Loucy (cell line): Measurements from ENCODE around the gene GFER.

ENCODE experiments used
- H2AFZ ChIP-seq: fragments of 200-600 bp; sonication (generic); 2 replicates; pipeline ENCODE4 v1.6.0; 2016; ENCODE audit warnings: antibody characterized with exemption, mild to moderate bottlenecking, low read length, moderate library complexity
- H3F3A ChIP-seq: fragments of 200-600 bp; 2 replicates; pipeline ENCODE4 v1.6.0; 2016; ENCODE audit warnings: antibody characterized with exemption, low read depth, mild to moderate bottlenecking
- H3K27me3 ChIP-seq: fragments of 200-600 bp; sonication (generic); 2 replicates; pipeline ENCODE4 v1.6.1; 2014; ENCODE audit warnings: low read length, mild to moderate bottlenecking; ENCODE audit not compliant: insufficient read depth, poor library complexity, severe bottlenecking
- H3K36me3 ChIP-seq: fragments of 200-600 bp; sonication (generic); 2 replicates; pipeline ENCODE4 v1.6.1; 2016; ENCODE audit warnings: low read length; ENCODE audit not compliant: insufficient read depth
- H3K4me1 ChIP-seq: fragments of 200-600 bp; sonication (generic); 2 replicates; pipeline ENCODE4 v1.5.1; 2014; ENCODE audit warnings: low read length, mild to moderate bottlenecking; ENCODE audit not compliant: insufficient read depth, poor library complexity, severe bottlenecking
- H3K4me2 ChIP-seq: fragments of 200-600 bp; sonication (generic); 2 replicates; pipeline ENCODE4 v1.6.0; 2014; ENCODE audit warnings: antibody characterized with exemption, low read length, low read depth, mild to moderate bottlenecking; ENCODE audit not compliant: poor library complexity, severe bottlenecking
- H3K4me3 ChIP-seq: fragments of 200-600 bp; sonication (generic); 2 replicates; pipeline ENCODE4 v1.5.1; 2014; ENCODE audit warnings: low read length, mild to moderate bottlenecking, mixed read lengths; ENCODE audit not compliant: poor library complexity, severe bottlenecking
- H3K79me2 ChIP-seq: fragments of 200-600 bp; sonication (generic); 2 replicates; pipeline ENCODE4 v1.6.1; 2014; ENCODE audit warnings: low read length; ENCODE audit not compliant: insufficient read depth
- H3K9ac ChIP-seq: fragments of 200-600 bp; sonication (generic); 2 replicates; pipeline ENCODE4 v1.6.0; 2014; ENCODE audit warnings: mild to moderate bottlenecking, low read depth, low read length, moderate library complexity; ENCODE audit not compliant: poor library complexity, severe bottlenecking
- H3K9me2 ChIP-seq: fragments of 200-600 bp; sonication (generic); replicated peaks from 2 replicates; pipeline ENCODE4 v1.6.1; 2016; ENCODE audit warnings: low read depth, low read length, mixed read lengths
- H3K9me3 ChIP-seq: fragments of 200-600 bp; sonication (generic); 2 replicates; pipeline ENCODE4 v1.6.1; 2014; ENCODE audit warnings: mild to moderate bottlenecking, antibody characterized with exemption, low read length, low read depth; ENCODE audit not compliant: insufficient read depth
- H4K20me1 ChIP-seq: fragments of 200-600 bp; sonication (generic); 2 replicates; pipeline ENCODE4 v1.6.0; 2014; ENCODE audit warnings: antibody characterized with exemption, low read length, mild to moderate bottlenecking; ENCODE audit not compliant: insufficient read depth, poor library complexity, severe bottlenecking
- CTCF ChIP-seq: fragments of 200-600 bp; sonication (generic); conservative IDR thresholded peaks from 2 replicates; pipeline ENCODE4 v1.5.1; 2014; ENCODE audit warnings: mild to moderate bottlenecking, antibody characterized with exemption, low read length
- EZH2phosphoT487 ChIP-seq: fragments of 200-600 bp; IDR thresholded peaks from 2 replicates; pipeline ENCODE4 v1.6.1; 2018; ENCODE audit warnings: antibody characterized with exemption, mild to moderate bottlenecking, moderate library complexity, borderline replicate concordance

Gene GFER

GRCh38 chr16:1958715-1959268 is 25.2 kb upstream of the GFER start:
- H3K4me2 ChIP-seq = peak overlapping the region; percentile 18
- H3K36me3 ChIP-seq = peaks cover 16% of the 10 kb centered on the region; the same call in 1 of the 2 replicates
- H3K9me2 ChIP-seq = no peaks in the 10 kb centered on the region
- H3F3A ChIP-seq = peaks cover 9% of the 10 kb centered on the region; the same call in 1 of the 2 replicates
- no peaks in the 10 kb centered on the region for H3K27me3 ChIP-seq
- peak overlapping the region; percentile 92 for H2AFZ ChIP-seq
- H3K4me3 ChIP-seq = peak overlapping the region; percentile 84
- H3K9me3 ChIP-seq = no peaks in the 10 kb centered on the region
- peaks cover 33% of the 10 kb centered on the region for H3K79me2 ChIP-seq
- H4K20me1 ChIP-seq = peaks cover 22% of the 10 kb centered on the region
- H3K9ac ChIP-seq = peak overlapping the region; percentile 85
- TF ChIP-seq CTCF (no peak), EZH2phosphoT487 (no peak)
- H3K4me1 ChIP-seq = peaks cover 4% of the 10 kb centered on the region

- Histone ChIP-seq H3F3A (peaks cover 9% of the 10 kb centered on the region; the same call in 1 of the 2 replicates), H3K9me3 (no peaks in the 10 kb centered on the region), H3K9me2 (no peaks in the 10 kb centered on the region), H3K79me2 (peaks cover 40% of the 10 kb centered on the region), H4K20me1 (peaks cover 28% of the 10 kb centered on the region), H3K36me3 (peaks cover 16% of the 10 kb centered on the region; the same call in 1 of the 2 replicates), H3K27me3 (peaks cover 6% of the 10 kb centered on the region), H2AFZ (peak within 1 kb of the TSS; percentile 92), H3K4me1 (peaks cover 6% of the 10 kb centered on the region), H3K4me2 (peak within 1 kb of the TSS; percentile 70), H3K9ac (peak within 1 kb of the TSS; percentile 85), H3K4me3 (peak within 1 kb of the TSS; percentile 84)
- TF ChIP-seq EZH2phosphoT487 (no peak), CTCF (peak; percentile 56)
Measured at GRCh38 chr16:1959269-1960039, 24.5 kb upstream of the GFER start, which contains the start of gene NDUFB10. Gene NDUFB10 (plus strand): TSS chr16:1959538. CDS start chr16:1959625, 87 bp downstream.

GRCh38 chr16:1960665-1961630 is 23.0 kb upstream of the GFER start:
- peak overlapping the region; percentile 70 for H3K4me2 ChIP-seq
- peaks cover 28% of the 10 kb centered on the region for H4K20me1 ChIP-seq
- peaks cover 52% of the 10 kb centered on the region for H3K79me2 ChIP-seq
- peaks cover 9% of the 10 kb centered on the region; the same call in 1 of the 2 replicates for H3F3A ChIP-seq
- no peaks in the 10 kb centered on the region for H3K9me2 ChIP-seq
- peak overlapping the region; percentile 85 for H3K9ac ChIP-seq
- peaks cover 9% of the 10 kb centered on the region for H3K27me3 ChIP-seq
- H2AFZ ChIP-seq = no peak overlapping the region
- no peaks in the 10 kb centered on the region for H3K9me3 ChIP-seq
- peak overlapping the region; percentile 84 for H3K4me3 ChIP-seq
- peaks cover 6% of the 10 kb centered on the region for H3K4me1 ChIP-seq
- no peak for TF ChIP-seq EZH2phosphoT487
- no peak for TF ChIP-seq CTCF
- peaks cover 16% of the 10 kb centered on the region; the same call in 1 of the 2 replicates for H3K36me3 ChIP-seq
